Neural progenitor cell (in vitro differentiated cells): ENCODE measurements around the gene CAMKK2.
A peak's percentile ranks its signal among the peaks of the same experiment; 100 is the strongest.

Experiments used
- CTCF ChIP-seq: fragments of 200-600 bp; sonication (generic); IDR thresholded peaks from 2 replicates; pipeline ENCODE4 v1.5.1; 2017; ENCODE audit warnings: antibody characterized with exemption, mild to moderate bottlenecking
- EZH2 ChIP-seq: fragments of 200-600 bp; sonication (generic); IDR thresholded peaks from 2 replicates; pipeline ENCODE4 v1.6.1; 2017; ENCODE audit warnings: antibody characterized with exemption, mild to moderate bottlenecking, moderate library complexity
- EZH2phosphoT487 ChIP-seq: fragments of 200-600 bp; sonication (generic); IDR thresholded peaks from 2 replicates; pipeline ENCODE4 v1.6.1; 2017; ENCODE audit warnings: antibody characterized with exemption

- TF ChIP-seq CTCF (peak; percentile 14), EZH2 (no peak), EZH2phosphoT487 (no peak)
These were observed 57.7 kb downstream of the CAMKK2 start for GRCh38 chr12:121238604-121239350.
